Stimulated activated CD4-positive, alpha-beta T cell treated with anti-CD3 and anti-CD28 coated beads, Interleukin-15, amount 100 ng/mL, for 24 hours (primary cell): Measurements from ENCODE around the gene EHMT1.
"Not testable (repeated sequence)": the region's sequence is repeated elsewhere in the genome, so short reads cannot be mapped to it uniquely, and the experiment has no call there.

Experiments
- DNase-seq: peaks from one replicate; pipeline ENCODE4 v3.0.0-alpha.2; 2020

Gene EHMT1

GRCh38 chr9:137721899-137722298, 103.1 kb downstream of the EHMT1 start:
- no peak for DNase-seq

- DNase-seq, result no peak
Observed at GRCh38 chr9:137722481-137722880, 103.7 kb downstream of the EHMT1 start.

- not testable (repeated sequence) for DNase-seq
Observed at GRCh38 chr9:137723356-137723755, 104.6 kb downstream of the EHMT1 start.

- DNase-seq, result peak; percentile 38
Observed at GRCh38 chr9:137723783-137724445, 105.1 kb downstream of the EHMT1 start.

GRCh38 chr9:137724818-137725240, 106.0 kb downstream of the EHMT1 start:
- DNase-seq, result no peak

GRCh38 chr9:137725598-137725997, 106.8 kb downstream of the EHMT1 start:
- no peak for DNase-seq

GRCh38 chr9:137726336-137726735, 107.5 kb downstream of the EHMT1 start:
- DNase-seq, result not testable (repeated sequence)

- DNase-seq, result no peak
Observed at GRCh38 chr9:137726764-137727163, 108.0 kb downstream of the EHMT1 start.

- no peak for DNase-seq
Observed at GRCh38 chr9:137727716-137728115, 108.9 kb downstream of the EHMT1 start.

- DNase-seq, result no peak
Observed at GRCh38 chr9:137728444-137729311, 109.9 kb downstream of the EHMT1 start.

- DNase-seq, result no peak
Observed at GRCh38 chr9:137731216-137731946, 112.6 kb downstream of the EHMT1 start.

- DNase-seq, result no peak
Observed at GRCh38 chr9:137731947-137732813, 113.4 kb downstream of the EHMT1 start.

- DNase-seq, result no peak
Observed at GRCh38 chr9:137733429-137733828, 114.6 kb downstream of the EHMT1 start.

GRCh38 chr9:137734181-137734580, 115.4 kb downstream of the EHMT1 start:
- DNase-seq, result no peak

GRCh38 chr9:137738182-137738696, 119.4 kb downstream of the EHMT1 start:
- DNase-seq, result not testable (repeated sequence)

GRCh38 chr9:137738703-137739102, 119.9 kb downstream of the EHMT1 start:
- DNase-seq, result no peak

GRCh38 chr9:137739371-137740309, 120.8 kb downstream of the EHMT1 start:
- DNase-seq, result no peak

GRCh38 chr9:137740312-137740711, 121.5 kb downstream of the EHMT1 start:
- DNase-seq, result no peak

GRCh38 chr9:137741330-137741729, 122.5 kb downstream of the EHMT1 start:
- DNase-seq, result no peak

GRCh38 chr9:137742698-137743097, 123.9 kb downstream of the EHMT1 start:
- no peak for DNase-seq

- DNase-seq, result no peak
Observed at GRCh38 chr9:137743695-137744094, 124.9 kb downstream of the EHMT1 start.
